Astrocyte of the spinal cord (primary cell): ENCODE results near the gene ASAP2.
"Not testable (repeated sequence)": the region's sequence is repeated elsewhere in the genome, so short reads cannot be mapped to it uniquely, and the experiment has no call there.

Source experiments
- DNase-seq: peaks from one replicate; pipeline ENCODE4 v3.0.0; 2011; ENCODE audit warnings: low read depth, low spot score
- H3K4me3 ChIP-seq: 2 replicates; pipeline ENCODE4 v1.5.1; 2011; ENCODE audit warnings: low read depth, mild to moderate bottlenecking, low read length, moderate library complexity
- CTCF ChIP-seq: IDR thresholded peaks from 2 replicates; pipeline ENCODE4 v1.5.1; 2012; ENCODE audit warnings: low read depth, mild to moderate bottlenecking, low read length, inconsistent platforms
- in situ Hi-C: cut with HindIII; loops from 2 replicates; pipeline ENCODE4 v1.10.0; 2017; ENCODE audit warnings: low sequenced_read_pairs

The ASAP2 gene

DNA sequence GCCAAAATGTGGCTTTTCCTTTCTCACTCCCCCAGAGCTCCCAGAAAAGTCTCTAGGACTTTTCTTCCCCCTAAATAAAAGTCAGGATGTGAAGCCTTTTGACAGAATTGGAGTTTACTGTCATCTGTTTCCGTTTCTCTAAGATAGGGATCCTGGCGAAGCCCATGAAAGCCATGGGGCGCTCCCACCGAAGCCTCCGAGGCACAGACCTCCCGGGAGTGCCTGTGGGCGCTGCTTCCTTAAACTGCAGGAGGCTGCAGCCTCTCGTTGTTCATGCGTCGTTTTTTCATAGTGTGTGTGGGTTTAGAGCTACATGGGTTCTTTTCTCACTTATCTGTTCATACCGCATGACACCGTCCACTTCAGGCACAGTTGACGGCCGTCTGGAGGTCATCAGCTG, 56.8 kb downstream of the ASAP2 start:
- TF ChIP-seq CTCF = no peak
- in situ Hi-C loops = no loop called here
- no peak overlapping the region for H3K4me3 ChIP-seq
- DNase-seq = peak; percentile 50

DNA sequence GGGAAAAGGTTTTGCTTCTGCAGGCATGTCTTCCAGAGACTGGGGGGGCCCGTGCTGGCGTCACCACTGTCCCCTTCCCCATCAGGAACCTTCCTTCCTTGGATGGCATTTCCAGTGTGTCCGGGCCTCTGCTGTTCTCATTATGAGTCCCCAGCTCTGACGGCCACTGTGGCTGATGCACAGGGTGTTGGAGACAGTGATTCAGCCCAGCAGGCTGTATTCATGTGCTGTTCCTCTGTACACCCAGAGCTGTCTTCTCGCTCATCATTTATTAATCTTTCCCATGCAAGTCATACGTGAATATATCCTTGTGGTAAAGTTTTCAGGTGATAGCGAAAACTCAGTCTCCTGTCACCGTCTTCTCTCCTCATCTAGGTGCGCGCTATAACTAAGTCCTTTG, 57.7 kb downstream of the ASAP2 start:
- TF ChIP-seq CTCF = no peak
- peak; percentile 47 for DNase-seq
- H3K4me3 ChIP-seq = no peak overlapping the region
- in situ Hi-C loops = no loop called here

DNA sequence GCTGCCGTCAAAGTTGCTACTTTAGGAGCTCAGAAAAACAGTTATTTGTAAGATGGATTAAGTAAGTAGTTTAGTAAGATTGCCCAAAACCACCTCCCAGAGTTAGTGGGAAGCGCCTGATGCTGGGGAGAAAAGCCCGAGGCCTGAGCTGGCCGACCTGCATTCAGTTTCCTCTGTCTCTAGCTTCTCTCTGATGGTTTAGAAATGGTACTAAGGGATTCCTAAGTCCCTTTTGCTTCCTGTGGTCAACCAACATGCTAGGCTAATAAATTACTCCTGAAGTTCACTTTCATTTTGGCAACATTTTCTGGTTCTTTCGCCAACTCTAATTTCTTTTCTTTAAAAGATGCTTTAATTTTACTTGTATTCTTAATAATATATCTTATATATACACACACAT, 60.1 kb downstream of the ASAP2 start:
- no peak overlapping the region for H3K4me3 ChIP-seq
- TF ChIP-seq CTCF = no peak
- DNase-seq = peak; percentile 71
- in situ Hi-C loops = no loop called here

- in situ Hi-C loops, H3K4me3 ChIP-seq, DNase-seq: not testable (repeated sequence)
Measured at GRCh38 chr2:9267286-9267685, 60.7 kb downstream of the ASAP2 start.

DNA sequence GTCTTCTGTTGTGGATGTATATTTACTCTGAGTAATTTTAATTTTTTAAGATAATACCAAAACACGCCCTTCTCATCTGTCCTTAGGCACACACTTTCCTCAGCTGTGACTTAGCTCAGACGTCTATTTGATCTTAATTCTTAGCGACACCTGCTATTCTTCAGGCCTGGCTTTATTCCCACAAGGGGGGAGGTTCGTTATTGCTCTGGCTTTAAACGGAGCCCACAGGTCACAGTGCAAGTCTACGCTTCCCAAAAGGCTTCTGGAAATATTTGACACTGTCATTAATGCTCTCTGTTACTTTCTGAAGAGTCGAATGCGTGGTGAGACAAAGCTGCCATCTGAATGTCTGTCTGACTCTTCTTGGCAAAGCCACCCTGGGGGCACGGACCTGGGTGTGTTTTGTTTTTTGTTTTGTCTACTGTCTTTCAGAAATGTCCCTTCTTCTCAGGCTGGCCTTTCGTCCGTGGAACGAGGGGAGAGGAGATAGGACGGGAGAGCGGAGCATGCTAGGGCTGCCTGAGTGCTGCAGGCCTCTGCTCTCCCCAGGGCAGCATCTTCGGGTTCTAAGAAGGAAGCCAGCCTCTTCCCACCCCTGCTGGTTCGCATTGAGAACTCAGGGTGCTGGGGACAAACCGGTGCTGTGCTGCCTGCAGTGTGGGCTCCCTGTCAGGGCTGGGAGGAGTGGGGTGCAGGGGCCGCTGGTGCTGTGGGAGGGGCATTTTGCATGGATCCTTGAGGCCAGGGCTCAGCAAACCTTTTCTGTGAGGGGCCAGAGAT, 61.9 kb downstream of the ASAP2 start:
- TF ChIP-seq CTCF = no peak
- DNase-seq = no peak
- H3K4me3 ChIP-seq = no peak overlapping the region
- in situ Hi-C loops = no loop called here

- in situ Hi-C loops = no loop called here
- no peak for DNase-seq
- H3K4me3 ChIP-seq = no peak overlapping the region
- no peak for TF ChIP-seq CTCF
Measured at GRCh38 chr2:9269295-9269694, 62.7 kb downstream of the ASAP2 start.

GRCh38 chr2:9269695-9270360, 63.2 kb downstream of the ASAP2 start:
- in situ Hi-C loops = no loop called here
- TF ChIP-seq CTCF = no peak
- no peak for DNase-seq
- no peak overlapping the region for H3K4me3 ChIP-seq
